Measurements from ENCODE around the gene ZDHHC5.

DNA sequence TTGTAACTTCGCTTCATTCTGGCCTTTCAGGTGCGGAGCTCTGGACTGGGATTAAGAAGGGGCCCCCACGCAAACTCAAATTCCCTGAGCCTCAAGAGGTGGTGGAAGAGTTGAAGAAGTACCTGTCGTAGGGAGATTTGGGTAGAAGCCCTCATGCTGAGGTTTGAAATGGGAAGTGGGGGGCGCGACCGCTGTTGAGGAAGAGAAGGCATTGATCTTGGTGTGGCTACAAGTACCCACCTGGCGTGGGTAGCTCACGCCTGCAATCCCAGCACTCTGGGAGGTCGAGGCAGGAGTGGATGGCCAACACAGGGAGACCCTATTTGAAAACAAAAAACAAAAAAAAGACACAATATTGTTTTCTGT lies 74.2 kb downstream of the ZDHHC5 start:
- TF ChIP-seq, protein P1, sequence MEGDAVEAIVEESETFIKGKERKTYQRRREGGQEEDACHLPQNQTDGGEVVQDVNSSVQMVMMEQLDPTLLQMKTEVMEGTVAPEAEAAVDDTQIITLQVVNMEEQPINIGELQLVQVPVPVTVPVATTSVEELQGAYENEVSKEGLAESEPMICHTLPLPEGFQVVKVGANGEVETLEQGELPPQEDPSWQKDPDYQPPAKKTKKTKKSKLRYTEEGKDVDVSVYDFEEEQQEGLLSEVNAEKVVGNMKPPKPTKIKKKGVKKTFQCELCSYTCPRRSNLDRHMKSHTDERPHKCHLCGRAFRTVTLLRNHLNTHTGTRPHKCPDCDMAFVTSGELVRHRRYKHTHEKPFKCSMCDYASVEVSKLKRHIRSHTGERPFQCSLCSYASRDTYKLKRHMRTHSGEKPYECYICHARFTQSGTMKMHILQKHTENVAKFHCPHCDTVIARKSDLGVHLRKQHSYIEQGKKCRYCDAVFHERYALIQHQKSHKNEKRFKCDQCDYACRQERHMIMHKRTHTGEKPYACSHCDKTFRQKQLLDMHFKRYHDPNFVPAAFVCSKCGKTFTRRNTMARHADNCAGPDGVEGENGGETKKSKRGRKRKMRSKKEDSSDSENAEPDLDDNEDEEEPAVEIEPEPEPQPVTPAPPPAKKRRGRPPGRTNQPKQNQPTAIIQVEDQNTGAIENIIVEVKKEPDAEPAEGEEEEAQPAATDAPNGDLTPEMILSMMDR (IDR thresholded peaks at IDR 0.05 in 4 of 5, conservative IDR thresholded peaks at IDR 0.05 in 1 of 5): no peak
- no peak for TF ChIP-seq POLR2A (IDR thresholded peaks at IDR 0.05)
